Muscle of leg (tissue), 11 donors: ENCODE measurements around the gene DEFB118. TPM values are rescaled to one million over a fixed set of nuclear protein-coding genes. Genes with fewer than 3 reads are reported as not detected.

ENCODE experiments used
- DNase-seq: peaks from one replicate; pipeline ENCODE4 v3.0.0; 2013
- H3K27ac ChIP-seq: one replicate; pipeline ENCODE4 v1.5.1; 2013; ENCODE audit warnings: mild to moderate bottlenecking, low read length, control low read depth
- H3K27me3 ChIP-seq: one replicate; pipeline ENCODE4 v1.6.1; 2013; ENCODE audit warnings: low read length; ENCODE audit not compliant: control insufficient read depth, insufficient read depth
- H3K36me3 ChIP-seq: one replicate; pipeline ENCODE4 v1.6.1; 2013; ENCODE audit warnings: low read length; ENCODE audit not compliant: control insufficient read depth, insufficient read depth
- H3K4me1 ChIP-seq: one replicate; pipeline ENCODE4 v1.6.1; 2013; ENCODE audit warnings: low read length; ENCODE audit not compliant: control insufficient read depth, insufficient read depth
- H3K4me3 ChIP-seq: one replicate; pipeline ENCODE4 v1.5.1; 2013; ENCODE audit warnings: low read length, control low read depth
- H3K9me3 ChIP-seq: replicated peaks from 2 replicates; pipeline ENCODE4 v1.6.1; 2013; ENCODE audit warnings: low read depth, low read length; ENCODE audit not compliant: control insufficient read depth
- WGBS: methylation state at CpG from one replicate; pipeline ENCODE4 v1.1.5; 2013; ENCODE audit warnings: missing lambda C conversion rate; ENCODE audit not compliant: insufficient coverage; 5-methylcytosine and 5-hydroxymethylcytosine counted together
- polyA plus RNA-seq, 8 donors: library from polyadenylated mRNA; unstranded; fragments of 120-200 nt; gene quantifications; one replicate each; pipeline versions ENCODE4 v1.2.1 to v1.2.3, GENCODE V29; 2013; ENCODE audit warnings: inconsistent platforms in 1 of 8, low replicate concordance in 1 of 8; ENCODE audit not compliant: insufficient read length in 8 of 8, insufficient read depth in 1 of 8
- total RNA-seq: library from RNA; stranded (reverse); fragments of 120-200 nt; gene quantifications from one replicate; pipeline ENCODE4 v1.2.4, GENCODE V29; 2013

Gene DEFB118
- total and polyA plus RNA-seq, 9 donors, result not detected

- H3K36me3 ChIP-seq, result no peaks in the 10 kb centered on the region
- DNase-seq, result no peak
- no peaks in the 10 kb centered on the region for H3K27me3 ChIP-seq
- 58% methylated on average over 1 of the region's 1 CpG for WGBS
- no peak overlapping the region for H3K4me3 ChIP-seq
- no peak overlapping the region for H3K27ac ChIP-seq
- no peaks in the 10 kb centered on the region for H3K4me1 ChIP-seq
- peaks cover 10% of the 10 kb centered on the region for H3K9me3 ChIP-seq
Observed at GRCh38 chr20:31403886-31404285, 35.5 kb downstream of the DEFB118 start.

GRCh38 chr20:31406115-31406514 lies 37.7 kb downstream of the DEFB118 start, which contains the start of gene DEFB121:
TSS of gene DEFB121 (minus strand) at chr20:31406215. CDS start at chr20:31406152, 63 bp downstream.
- Histone ChIP-seq H3K9me3 (peaks cover 10% of the 10 kb centered on the region), H3K4me3 (no peak within 1 kb of the TSS), H3K36me3 (no peaks in the 10 kb centered on the region), H3K27ac (no peak within 1 kb of the TSS), H3K4me1 (no peaks in the 10 kb centered on the region), H3K27me3 (no peaks in the 10 kb centered on the region)
- DNase-seq, result no peak
- 0% methylated on average over 1 of the region's 3 CpGs for WGBS

- H3K27me3 ChIP-seq, result no peaks in the 10 kb centered on the region
- no peak overlapping the region for H3K4me3 ChIP-seq
- no CpG with 5 or more reads among the region's 1 CpG for WGBS
- DNase-seq, result no peak
- no peaks in the 10 kb centered on the region for H3K36me3 ChIP-seq
- H3K27ac ChIP-seq, result no peak overlapping the region
- peaks cover 11% of the 10 kb centered on the region for H3K9me3 ChIP-seq
- no peaks in the 10 kb centered on the region for H3K4me1 ChIP-seq
Observed at GRCh38 chr20:31410011-31410410, 41.6 kb downstream of the DEFB118 start.

GRCh38 chr20:31414381-31414780 lies 46.0 kb downstream of the DEFB118 start:
- WGBS, result 80% methylated on average over 4 of the region's 6 CpGs
- Histone ChIP-seq H3K9me3 (peaks cover 4% of the 10 kb centered on the region), H3K27ac (no peak overlapping the region), H3K4me3 (no peak overlapping the region), H3K36me3 (no peaks in the 10 kb centered on the region), H3K27me3 (no peaks in the 10 kb centered on the region), H3K4me1 (no peaks in the 10 kb centered on the region)
- DNase-seq, result no peak

GRCh38 chr20:31415653-31416052 lies 47.3 kb downstream of the DEFB118 start:
- Histone ChIP-seq H3K27ac (no peak overlapping the region), H3K4me1 (no peaks in the 10 kb centered on the region), H3K4me3 (no peak overlapping the region), H3K36me3 (no peaks in the 10 kb centered on the region), H3K27me3 (no peaks in the 10 kb centered on the region), H3K9me3 (peaks cover 4% of the 10 kb centered on the region)
- DNase-seq, result no peak
- WGBS, result no CpG with 5 or more reads among the region's 2 CpGs

- Histone ChIP-seq H3K9me3 (peaks cover 2% of the 10 kb centered on the region), H3K27ac (no peak overlapping the region), H3K36me3 (no peaks in the 10 kb centered on the region), H3K4me1 (no peaks in the 10 kb centered on the region), H3K27me3 (no peaks in the 10 kb centered on the region), H3K4me3 (no peak overlapping the region)
- no CpG with 5 or more reads among the region's 7 CpGs for WGBS
- no peak for DNase-seq
Observed at GRCh38 chr20:31418307-31418706, 49.9 kb downstream of the DEFB118 start.

Other genes starting within 250 kb of the DEFB118 start
- gene DEFB115, start 110.9 kb upstream of the DEFB118 start, total RNA-seq, result not detected
- gene DEFB115, start 110.9 kb upstream of the DEFB118 start, polyA plus RNA-seq, result not detected
- gene DEFB116, start 60.0 kb upstream of the DEFB118 start, total RNA-seq, result not detected
- 1 to 10 TPM in 1 of 8 donors, not detected in 7; 1.0 TPM for gene DEFB116, start 60.0 kb upstream of the DEFB118 start, polyA plus RNA-seq
- not detected for gene DEFB119, start 22.0 kb downstream of the DEFB118 start, total RNA-seq
- not detected for gene DEFB119, start 22.0 kb downstream of the DEFB118 start, polyA plus RNA-seq
- gene DEFB121, start 37.6 kb downstream of the DEFB118 start, total RNA-seq, result not detected
- not detected for gene DEFB121, start 37.6 kb downstream of the DEFB118 start, polyA plus RNA-seq
- gene DEFB123, start 72.0 kb downstream of the DEFB118 start, total RNA-seq, result not detected
- not detected for gene DEFB123, start 72.0 kb downstream of the DEFB118 start, polyA plus RNA-seq
- 0.62 TPM for gene DEFB124, start 106.5 kb downstream of the DEFB118 start, total RNA-seq
- 1 to 10 TPM in 4 of 8 donors, under 1 TPM in 3, not detected in 1; 0.41 to 1.7 (median 1.4) TPM for gene DEFB124, start 106.5 kb downstream of the DEFB118 start, polyA plus RNA-seq
- 9.6 TPM for gene REM1, start 106.7 kb downstream of the DEFB118 start, total RNA-seq
- 1 to 10 TPM; 3.6 to 8.5 (median 5.6) TPM for gene REM1, start 106.7 kb downstream of the DEFB118 start, polyA plus RNA-seq
- gene HM13, start 145.8 kb downstream of the DEFB118 start, total RNA-seq, result 26.4 TPM
- gene HM13, start 145.8 kb downstream of the DEFB118 start, polyA plus RNA-seq, result 100 to 1,000 TPM in 2 of 8 donors, 10 to 100 TPM in 6; 74.5 to 105 (median 78.8) TPM
- 79.2 TPM for gene ID1, start 236.7 kb downstream of the DEFB118 start, total RNA-seq
- gene ID1, start 236.7 kb downstream of the DEFB118 start, polyA plus RNA-seq, result 10 to 100 TPM; 21.2 to 51.1 (median 36.0) TPM